Sigmoid colon (tissue), 4 donors: ENCODE measurements around the gene TRAPPC3L.

Experiments
- POLR2A ChIP-seq, 2 donors: fragments of 450-650 bp; IDR thresholded peaks; one replicate each; pipeline ENCODE4 v1.6.1; 2016; ENCODE audit warnings: antibody characterized with exemption in 2 of 2, mild to moderate bottlenecking in 2 of 2, moderate library complexity in 2 of 2
- POLR2AphosphoS5 ChIP-seq, 4 donors: sonication (generic); formaldehyde crosslinking; IDR thresholded peaks; one replicate each; pipeline ENCODE4 v1.6.1; 2017; ENCODE audit warnings: antibody characterized with exemption in 4 of 4
- TF ChIP-seq, protein P1 (sequence below), 4 experiments: fragments of 450-650 bp in 3 of 4; fragments of 200-600 bp in 1 of 4; IDR thresholded peaks; one replicate each; pipeline ENCODE4 v1.5.1; 2016 to 2019; ENCODE audit warnings: antibody characterized with exemption in 4 of 4, mild to moderate bottlenecking in 3 of 4, moderate library complexity in 2 of 4

GRCh38 chr6:116568821-116569755 lies 23.6 kb upstream of the TRAPPC3L start:
- no peak for TF ChIP-seq POLR2A (IDR thresholded peaks at IDR 0.05)
- TF ChIP-seq, protein P1, sequence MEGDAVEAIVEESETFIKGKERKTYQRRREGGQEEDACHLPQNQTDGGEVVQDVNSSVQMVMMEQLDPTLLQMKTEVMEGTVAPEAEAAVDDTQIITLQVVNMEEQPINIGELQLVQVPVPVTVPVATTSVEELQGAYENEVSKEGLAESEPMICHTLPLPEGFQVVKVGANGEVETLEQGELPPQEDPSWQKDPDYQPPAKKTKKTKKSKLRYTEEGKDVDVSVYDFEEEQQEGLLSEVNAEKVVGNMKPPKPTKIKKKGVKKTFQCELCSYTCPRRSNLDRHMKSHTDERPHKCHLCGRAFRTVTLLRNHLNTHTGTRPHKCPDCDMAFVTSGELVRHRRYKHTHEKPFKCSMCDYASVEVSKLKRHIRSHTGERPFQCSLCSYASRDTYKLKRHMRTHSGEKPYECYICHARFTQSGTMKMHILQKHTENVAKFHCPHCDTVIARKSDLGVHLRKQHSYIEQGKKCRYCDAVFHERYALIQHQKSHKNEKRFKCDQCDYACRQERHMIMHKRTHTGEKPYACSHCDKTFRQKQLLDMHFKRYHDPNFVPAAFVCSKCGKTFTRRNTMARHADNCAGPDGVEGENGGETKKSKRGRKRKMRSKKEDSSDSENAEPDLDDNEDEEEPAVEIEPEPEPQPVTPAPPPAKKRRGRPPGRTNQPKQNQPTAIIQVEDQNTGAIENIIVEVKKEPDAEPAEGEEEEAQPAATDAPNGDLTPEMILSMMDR (IDR thresholded peaks at IDR 0.05) = no peak
- no peak for TF ChIP-seq POLR2AphosphoS5 (IDR thresholded peaks at IDR 0.05)
